NOMO-1 (cell line): ENCODE measurements around the gene FBP1.
"Not testable (repeated sequence)": the region's sequence is repeated elsewhere in the genome, so short reads cannot be mapped to it uniquely, and the experiment has no call there.

ENCODE experiments used
- DNase-seq, 2 experiments: peaks; one replicate each; lab custom pipeline; 2025; ENCODE audit not compliant: unreplicated experiment in 2 of 2; lab: John Stamatoyannopoulos, UW

FBP1 gene

GRCh38 chr9:94586316-94586715, 53.0 kb downstream of the FBP1 start:
- DNase-seq, result peak; percentile 20 to 66

GRCh38 chr9:94584555-94584954, 54.8 kb downstream of the FBP1 start:
- DNase-seq, result no peak

GRCh38 chr9:94581728-94582127, 57.6 kb downstream of the FBP1 start:
- DNase-seq, result no peak

GRCh38 chr9:94577571-94577970, 61.7 kb downstream of the FBP1 start:
- no peak for DNase-seq

- no peak for DNase-seq
These were observed 62.3 kb downstream of the FBP1 start for GRCh38 chr9:94577036-94577435.

- peak; percentile 63 to 67 for DNase-seq
These were observed 63.2 kb downstream of the FBP1 start for GRCh38 chr9:94576131-94576530.

- DNase-seq, result no peak
These were observed 70.2 kb downstream of the FBP1 start for GRCh38 chr9:94568972-94569712.

- no peak for DNase-seq
These were observed 70.9 kb downstream of the FBP1 start for GRCh38 chr9:94568250-94568889.

- DNase-seq, result no peak
These were observed 72.0 kb downstream of the FBP1 start for GRCh38 chr9:94567271-94567670.

- no peak for DNase-seq
These were observed 72.8 kb downstream of the FBP1 start for GRCh38 chr9:94566550-94566949.

- not testable (repeated sequence) for DNase-seq
These were observed 75.0 kb downstream of the FBP1 start for GRCh38 chr9:94564279-94564678.

- DNase-seq, result peak; percentile 25 to 34
These were observed 75.8 kb downstream of the FBP1 start for GRCh38 chr9:94563548-94563947.

- no peak for DNase-seq
These were observed 79.1 kb downstream of the FBP1 start for GRCh38 chr9:94560237-94560636.

- DNase-seq, result no peak
These were observed 81.9 kb downstream of the FBP1 start for GRCh38 chr9:94557376-94557775.

- DNase-seq, result peak; percentile 87 to 90
These were observed 84.6 kb downstream of the FBP1 start, which contains the start of gene PCAT7 for GRCh38 chr9:94554439-94555331. TSS of gene PCAT7 (plus strand) at chr9:94555083.

GRCh38 chr9:94554078-94554438, 85.3 kb downstream of the FBP1 start:
- no peak for DNase-seq
